ENCODE measurements around the gene MRPL3.

MRPL3 gene

GRCh38 chr3:131543714-131544113, 40.9 kb upstream of the MRPL3 start:
- Histone ChIP-seq H3K4me1 (ENCODE audit: insufficient read depth, insufficient read length) (no peaks in the 10 kb centered on the region), H3K27me3 (ENCODE audit: insufficient read depth, insufficient read length) (no peaks in the 10 kb centered on the region), H3K9ac (ENCODE audit: insufficient read length, low read depth) (no peak overlapping the region), H3K9me3 (ENCODE audit: insufficient read depth, low read length) (no peaks in the 10 kb centered on the region), H3K4me3 (ENCODE audit: insufficient read length, low read depth) (no peak overlapping the region), H3K36me3 (ENCODE audit: insufficient read depth, insufficient read length, low read length) (no peaks in the 10 kb centered on the region)
- no peak for DNase-seq (ENCODE audit: low read depth, low spot score)
- TF ChIP-seq YY1 (IDR thresholded peaks at IDR 0.05; ENCODE audit: insufficient read depth, insufficient read length) (no peak), ZNF274 (IDR thresholded peaks at IDR 0.05; ENCODE audit: low read depth, low read length) (no peak), SUZ12 (IDR thresholded peaks at IDR 0.05; ENCODE audit: extremely low read depth, insufficient read depth, insufficient read length) (no peak)

- no peak for TF ChIP-seq ZNF274 (IDR thresholded peaks at IDR 0.05; ENCODE audit: low read depth, low read length)
- TF ChIP-seq YY1 (IDR thresholded peaks at IDR 0.05; ENCODE audit: insufficient read depth, insufficient read length): no peak
- H3K36me3 ChIP-seq (ENCODE audit: insufficient read depth, insufficient read length, low read length): no peaks in the 10 kb centered on the region
- no peaks in the 10 kb centered on the region for H3K27me3 ChIP-seq (ENCODE audit: insufficient read depth, insufficient read length)
- no peak overlapping the region for H3K9ac ChIP-seq (ENCODE audit: insufficient read length, low read depth)
- no peaks in the 10 kb centered on the region for H3K4me1 ChIP-seq (ENCODE audit: insufficient read depth, insufficient read length)
- H3K9me3 ChIP-seq (ENCODE audit: insufficient read depth, low read length): no peaks in the 10 kb centered on the region
- no peak overlapping the region for H3K4me3 ChIP-seq (ENCODE audit: insufficient read length, low read depth)
- no peak for DNase-seq (ENCODE audit: low read depth, low spot score)
These were observed 38.5 kb upstream of the MRPL3 start for GRCh38 chr3:131541288-131541687.

DNA sequence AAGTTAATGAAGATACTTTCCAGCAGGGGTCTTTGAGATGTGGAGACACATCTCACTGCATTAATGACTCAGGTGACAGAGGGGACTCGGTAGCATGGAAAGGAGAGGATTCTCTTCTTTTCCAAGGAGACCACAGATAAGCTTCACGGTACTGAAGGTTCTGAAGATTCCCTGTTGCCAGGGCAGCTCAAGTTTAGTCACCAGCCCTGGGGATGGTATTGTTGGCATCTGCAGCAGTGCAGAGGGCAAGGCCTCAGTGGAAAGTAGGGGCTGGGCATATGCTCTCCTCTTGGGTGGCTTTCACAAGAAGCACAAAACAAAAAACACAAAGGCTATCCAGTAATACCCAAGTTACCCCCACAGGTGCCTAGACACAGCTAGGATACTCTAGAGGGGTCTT, 38.0 kb upstream of the MRPL3 start:
- no peak for DNase-seq (ENCODE audit: low read depth, low spot score)
- no peaks in the 10 kb centered on the region for H3K9me3 ChIP-seq (ENCODE audit: insufficient read depth, low read length)
- H3K4me3 ChIP-seq (ENCODE audit: insufficient read length, low read depth): no peak overlapping the region
- H3K4me1 ChIP-seq (ENCODE audit: insufficient read depth, insufficient read length): no peaks in the 10 kb centered on the region
- no peaks in the 10 kb centered on the region for H3K27me3 ChIP-seq (ENCODE audit: insufficient read depth, insufficient read length)
- no peak overlapping the region for H3K9ac ChIP-seq (ENCODE audit: insufficient read length, low read depth)
- H3K36me3 ChIP-seq (ENCODE audit: insufficient read depth, insufficient read length, low read length): no peaks in the 10 kb centered on the region
- TF ChIP-seq ZNF274 (IDR thresholded peaks at IDR 0.05; ENCODE audit: low read depth, low read length) (no peak), YY1 (IDR thresholded peaks at IDR 0.05; ENCODE audit: insufficient read depth, insufficient read length) (no peak), SUZ12 (IDR thresholded peaks at IDR 0.05; ENCODE audit: extremely low read depth, insufficient read depth, insufficient read length) (no peak)

GRCh38 chr3:131540143-131540542, 37.4 kb upstream of the MRPL3 start:
- Histone ChIP-seq H3K9me3 (ENCODE audit: insufficient read depth, low read length) (no peaks in the 10 kb centered on the region), H3K36me3 (ENCODE audit: insufficient read depth, insufficient read length, low read length) (no peaks in the 10 kb centered on the region), H3K27me3 (ENCODE audit: insufficient read depth, insufficient read length) (no peaks in the 10 kb centered on the region), H3K4me1 (ENCODE audit: insufficient read depth, insufficient read length) (no peaks in the 10 kb centered on the region), H3K9ac (ENCODE audit: insufficient read length, low read depth) (no peak overlapping the region), H3K4me3 (ENCODE audit: insufficient read length, low read depth) (no peak overlapping the region)
- DNase-seq (ENCODE audit: low read depth, low spot score): no peak
- no peak for TF ChIP-seq YY1 (IDR thresholded peaks at IDR 0.05; ENCODE audit: insufficient read depth, insufficient read length)
- no peak for TF ChIP-seq ZNF274 (IDR thresholded peaks at IDR 0.05; ENCODE audit: low read depth, low read length)
- TF ChIP-seq SUZ12 (IDR thresholded peaks at IDR 0.05; ENCODE audit: extremely low read depth, insufficient read depth, insufficient read length): no peak

GRCh38 chr3:131538968-131539367, 36.2 kb upstream of the MRPL3 start:
- no peaks in the 10 kb centered on the region for H3K4me1 ChIP-seq (ENCODE audit: insufficient read depth, insufficient read length)
- H3K36me3 ChIP-seq (ENCODE audit: insufficient read depth, insufficient read length, low read length): no peaks in the 10 kb centered on the region
- no peak for TF ChIP-seq ZNF274 (IDR thresholded peaks at IDR 0.05; ENCODE audit: low read depth, low read length)
- no peak for TF ChIP-seq SUZ12 (IDR thresholded peaks at IDR 0.05; ENCODE audit: extremely low read depth, insufficient read depth, insufficient read length)
- no peak for TF ChIP-seq YY1 (IDR thresholded peaks at IDR 0.05; ENCODE audit: insufficient read depth, insufficient read length)
- no peak for DNase-seq (ENCODE audit: low read depth, low spot score)
- H3K27me3 ChIP-seq (ENCODE audit: insufficient read depth, insufficient read length): no peaks in the 10 kb centered on the region
- no peaks in the 10 kb centered on the region for H3K9me3 ChIP-seq (ENCODE audit: insufficient read depth, low read length)
- H3K4me3 ChIP-seq (ENCODE audit: insufficient read length, low read depth): no peak overlapping the region
- H3K9ac ChIP-seq (ENCODE audit: insufficient read length, low read depth): no peak overlapping the region

DNA sequence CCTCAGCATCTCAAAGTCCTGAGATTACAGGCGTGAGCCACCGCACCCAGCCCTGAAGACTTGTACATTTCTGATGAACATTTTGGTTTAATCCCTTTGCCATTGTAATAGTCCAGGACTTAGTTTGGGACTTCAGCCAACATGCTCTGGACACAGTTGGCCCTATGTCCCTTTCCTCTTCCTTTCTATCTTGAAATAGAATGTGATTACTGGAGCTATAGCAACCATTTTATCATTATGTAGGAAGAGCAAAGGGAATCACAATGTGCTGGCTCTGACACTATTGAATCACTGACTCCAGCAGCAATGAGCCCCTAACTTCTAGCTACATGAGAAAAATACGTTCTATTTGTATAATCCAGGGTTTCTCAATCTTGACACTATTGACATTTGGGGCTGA, 34.8 kb upstream of the MRPL3 start:
- H3K9me3 ChIP-seq (ENCODE audit: insufficient read depth, low read length): no peaks in the 10 kb centered on the region
- H3K4me3 ChIP-seq (ENCODE audit: insufficient read length, low read depth): no peak overlapping the region
- H3K4me1 ChIP-seq (ENCODE audit: insufficient read depth, insufficient read length): no peaks in the 10 kb centered on the region
- no peak overlapping the region for H3K9ac ChIP-seq (ENCODE audit: insufficient read length, low read depth)
- H3K27me3 ChIP-seq (ENCODE audit: insufficient read depth, insufficient read length): no peaks in the 10 kb centered on the region
- H3K36me3 ChIP-seq (ENCODE audit: insufficient read depth, insufficient read length, low read length): no peaks in the 10 kb centered on the region
- no peak for DNase-seq (ENCODE audit: low read depth, low spot score)
- TF ChIP-seq ZNF274 (IDR thresholded peaks at IDR 0.05; ENCODE audit: low read depth, low read length): no peak
- TF ChIP-seq YY1 (IDR thresholded peaks at IDR 0.05; ENCODE audit: insufficient read depth, insufficient read length): no peak

DNA sequence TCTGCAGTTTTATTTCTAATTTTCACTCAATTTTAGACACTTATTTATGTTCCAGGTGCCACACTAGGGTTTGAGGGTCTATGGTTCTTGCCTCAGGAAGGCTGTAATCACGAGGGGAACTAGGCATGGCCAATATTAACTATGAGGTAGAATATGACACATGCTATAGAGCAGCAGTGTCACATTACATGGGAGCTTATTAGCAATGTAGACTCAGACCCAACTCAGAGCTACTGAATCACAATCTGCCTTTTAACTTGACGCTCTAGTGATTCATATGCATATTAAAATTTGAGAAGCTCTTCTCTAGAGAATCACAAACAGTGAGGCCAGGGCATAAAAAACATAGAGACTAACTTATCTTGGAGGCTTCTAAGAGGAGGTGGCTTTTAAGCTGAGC, 32.8 kb upstream of the MRPL3 start:
- H3K36me3 ChIP-seq (ENCODE audit: insufficient read depth, insufficient read length, low read length): no peaks in the 10 kb centered on the region
- H3K9me3 ChIP-seq (ENCODE audit: insufficient read depth, low read length): no peaks in the 10 kb centered on the region
- no peak overlapping the region for H3K4me3 ChIP-seq (ENCODE audit: insufficient read length, low read depth)
- no peak overlapping the region for H3K9ac ChIP-seq (ENCODE audit: insufficient read length, low read depth)
- TF ChIP-seq ZNF274 (IDR thresholded peaks at IDR 0.05; ENCODE audit: low read depth, low read length) (no peak), YY1 (IDR thresholded peaks at IDR 0.05; ENCODE audit: insufficient read depth, insufficient read length) (no peak), SUZ12 (IDR thresholded peaks at IDR 0.05; ENCODE audit: extremely low read depth, insufficient read depth, insufficient read length) (no peak)
- no peak for DNase-seq (ENCODE audit: low read depth, low spot score)
- no peaks in the 10 kb centered on the region for H3K4me1 ChIP-seq (ENCODE audit: insufficient read depth, insufficient read length)
- H3K27me3 ChIP-seq (ENCODE audit: insufficient read depth, insufficient read length): no peaks in the 10 kb centered on the region

- Histone ChIP-seq H3K4me1 (ENCODE audit: insufficient read depth, insufficient read length) (no peaks in the 10 kb centered on the region), H3K4me3 (ENCODE audit: insufficient read length, low read depth) (no peak overlapping the region), H3K36me3 (ENCODE audit: insufficient read depth, insufficient read length, low read length) (no peaks in the 10 kb centered on the region), H3K27me3 (ENCODE audit: insufficient read depth, insufficient read length) (no peaks in the 10 kb centered on the region), H3K9ac (ENCODE audit: insufficient read length, low read depth) (no peak overlapping the region), H3K9me3 (ENCODE audit: insufficient read depth, low read length) (no peaks in the 10 kb centered on the region)
- no peak for TF ChIP-seq SUZ12 (IDR thresholded peaks at IDR 0.05; ENCODE audit: extremely low read depth, insufficient read depth, insufficient read length)
- no peak for TF ChIP-seq YY1 (IDR thresholded peaks at IDR 0.05; ENCODE audit: insufficient read depth, insufficient read length)
- no peak for TF ChIP-seq ZNF274 (IDR thresholded peaks at IDR 0.05; ENCODE audit: low read depth, low read length)
- DNase-seq (ENCODE audit: low read depth, low spot score): no peak
These were observed 32.4 kb upstream of the MRPL3 start for GRCh38 chr3:131535131-131535530.

Data from NT2/D1 (cell line).